Keratinocyte (primary cell): ENCODE measurements around the gene ATP1A1.

ENCODE experiments used
- CTCF ChIP-seq, 3 experiments: IDR thresholded peaks in 1 of 3; conservative IDR thresholded peaks in 1 of 3; optimal IDR thresholded peaks in 1 of 3; 2 replicates in 2 of 3; 3 replicates in 1 of 3; pipeline versions ENCODE3 to v1.5.1; 2011; ENCODE audit warnings: low read length in 3 of 3, mild to moderate bottlenecking in 3 of 3, moderate library complexity in 2 of 3, control low read depth in 1 of 3, inconsistent platforms in 1 of 3; ENCODE audit not compliant: insufficient read depth in 2 of 3; ENCODE audit errors: extremely low read depth in 1 of 3
- EZH2 ChIP-seq: IDR thresholded peaks from one replicate; pipeline ENCODE4 v1.6.1; 2012; ENCODE audit warnings: inconsistent platforms, mild to moderate bottlenecking, low read length, moderate library complexity

- TF ChIP-seq EZH2 (no peak), CTCF (optimal IDR thresholded peaks at IDR 0.05 in 1 of 3, IDR thresholded peaks at IDR 0.05 in 1 of 3, conservative IDR thresholded peaks at IDR 0.05 in 1 of 3; ENCODE audit: extremely low read depth in 1 of 3, insufficient read depth in 2 of 3, low read length in 3 of 3) (no peak)
These were observed 27.2 kb upstream of the ATP1A1 start for GRCh38 chr1:116345843-116346242.
